Uterine smooth muscle cell (primary cell): ENCODE results near the gene PGAP3. TPM values are rescaled to one million over a fixed set of nuclear protein-coding genes. Genes with fewer than 3 reads are reported as not detected.

Experiments used
- total RNA-seq: library from RNA; depleted of rRNA; stranded (reverse); fragments of >200 nt; gene quantifications from 2 replicates; pipeline ENCODE4 v1.2.3, GENCODE V29; 2014

PGAP3 gene
- total RNA-seq, result 5.9 and 10.0 TPM in 2 replicates

GRCh38 chr17:39687546-39688474, at the start of gene PGAP3:
TSS of gene PGAP3 (minus strand) at chr17:39688057. CDS start at chr17:39688014, 43 bp downstream.

DNA sequence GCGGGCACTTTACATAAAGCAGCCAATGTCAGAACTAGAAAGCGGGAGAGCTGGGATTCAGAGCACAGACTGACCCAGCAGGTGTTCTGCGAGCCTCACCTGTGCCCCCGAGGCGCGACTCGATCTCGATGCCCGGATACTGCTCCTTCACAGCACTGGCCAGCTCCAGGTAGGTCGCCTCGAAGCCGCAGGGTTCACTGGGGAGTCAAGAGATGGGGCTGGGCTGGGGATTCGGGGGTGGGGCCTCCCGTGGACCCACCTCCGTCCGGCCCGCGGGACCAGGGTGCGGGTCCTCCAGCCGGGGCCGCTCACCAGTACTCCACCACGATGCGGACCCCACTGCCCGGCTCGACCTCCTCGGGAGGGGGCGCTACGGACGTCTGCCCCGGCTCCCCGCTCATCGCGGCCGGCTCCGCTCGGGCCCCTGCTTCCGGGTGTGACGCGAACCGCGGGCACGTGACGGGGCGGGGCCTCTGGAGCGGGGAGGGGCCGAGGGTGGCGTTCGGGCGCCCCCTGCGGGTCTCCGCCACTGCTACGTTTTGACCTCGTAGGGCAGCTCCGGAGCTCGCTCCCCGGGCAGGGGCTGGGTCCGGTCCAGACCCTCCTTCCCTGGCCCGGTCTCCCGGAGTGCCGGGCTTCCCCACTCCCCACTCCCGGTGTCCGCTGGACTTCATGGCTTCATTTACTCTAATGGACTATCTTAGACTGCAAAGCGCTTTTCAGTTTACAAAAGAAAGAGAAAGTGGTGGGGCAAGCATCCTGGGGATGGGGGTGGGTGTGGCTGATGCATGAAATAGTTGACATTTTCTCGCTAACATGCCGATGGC, 42.5 kb upstream of the PGAP3 start, which contains the start of gene MIEN1:
Gene MIEN1 (minus strand): TSS at position 438 of the 827 bp plus-strand sequence. CDS start 37 bp downstream, at position 401.

GRCh38 chr17:39699818-39700147, 11.9 kb upstream of the PGAP3 start, which contains the start of gene ERBB2:
TSS of gene ERBB2 (plus strand) at chr17:39700064. CDS start at chr17:39700239, 175 bp downstream.

GRCh38 chr17:39667945-39668924, 19.6 kb downstream of the PGAP3 start, which contains the start of gene PNMT:
TSS of gene PNMT (plus strand) at chr17:39668453. CDS start at chr17:39668476, 23 bp downstream.

GRCh38 chr17:39664581-39665561, 23.0 kb downstream of the PGAP3 start, which contains the start of gene TCAP:
TSS of gene TCAP (plus strand) at chr17:39665349. CDS start at chr17:39665360, 11 bp downstream.

GRCh38 chr17:39636927-39637736, 50.7 kb downstream of the PGAP3 start, which contains the start of gene STARD3:
TSS of gene STARD3 (plus strand) at chr17:39637144. CDS start at chr17:39653532, 16,388 bp downstream.

DNA sequence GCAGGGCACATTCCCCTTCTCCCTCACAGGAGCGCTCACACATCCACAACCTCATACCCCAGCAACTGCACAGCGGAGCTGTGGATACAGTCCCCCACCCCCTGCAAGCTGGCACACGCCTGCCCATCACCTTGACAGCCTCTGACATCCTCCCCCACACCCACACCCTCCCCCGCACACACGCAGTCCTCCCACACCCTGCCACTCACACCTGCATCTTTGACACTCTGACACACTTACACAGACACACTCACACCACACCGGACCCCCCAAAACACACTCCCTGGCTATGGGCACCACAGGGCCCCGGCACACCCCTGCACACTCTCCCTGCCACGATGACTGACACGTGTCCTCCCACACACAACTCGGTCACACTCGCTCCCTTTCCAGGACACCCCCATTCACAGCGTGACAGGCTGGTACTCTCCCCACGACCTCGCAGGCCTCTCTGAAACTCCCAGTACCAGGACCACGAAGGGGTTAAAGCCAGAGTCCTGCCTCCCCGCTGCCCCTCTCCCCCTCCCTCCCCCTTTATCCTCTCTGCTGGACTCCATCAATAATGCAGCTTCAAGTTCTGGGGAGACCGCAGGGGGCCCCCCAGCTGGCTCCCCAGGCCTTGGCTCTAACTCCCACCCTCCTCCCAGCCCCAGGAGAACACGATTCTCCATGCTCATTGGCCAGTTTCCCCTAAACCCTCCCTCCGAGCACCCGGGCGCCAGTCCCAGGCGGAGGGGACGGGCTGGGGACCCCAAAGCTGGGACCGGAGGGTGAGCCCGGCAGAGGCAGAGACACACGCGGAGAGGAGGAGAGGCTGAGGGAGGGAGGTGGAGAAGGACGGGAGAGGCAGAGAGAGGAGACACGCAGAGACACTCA, 61.4 kb downstream of the PGAP3 start, which contains the start of gene PPP1R1B:
Gene PPP1R1B (plus strand): TSS at position 782 of the 876 bp plus-strand sequence. CDS start 441 bp downstream, outside the sequence.

Other genes starting within 250 kb of the PGAP3 start
- gene MED1, start 236.8 kb downstream of the PGAP3 start, total RNA-seq, result 20.5 and 22.7 TPM in 2 replicates
- gene CDK12, start 226.6 kb downstream of the PGAP3 start, total RNA-seq, result 27.5 and 29.7 TPM in 2 replicates
- not detected in 2 replicates for gene NEUROD2, start 80.1 kb downstream of the PGAP3 start, total RNA-seq
- not detected in 2 replicates for gene PPP1R1B, start 61.1 kb downstream of the PGAP3 start, total RNA-seq
- 21.6 and 26.7 TPM in 2 replicates for gene STARD3, start 50.9 kb downstream of the PGAP3 start, total RNA-seq
- 0.33 and 0.50 TPM in 2 replicates for gene TCAP, start 22.7 kb downstream of the PGAP3 start, total RNA-seq
- gene PNMT, start 19.6 kb downstream of the PGAP3 start, total RNA-seq, result 0.22 TPM in 1 of 2 replicates, not detected in the other
- gene ERBB2, start 12.0 kb upstream of the PGAP3 start, total RNA-seq, result 28.0 and 37.5 TPM in 2 replicates
- gene MIEN1, start 42.5 kb upstream of the PGAP3 start, total RNA-seq, result 16.8 and 18.1 TPM in 2 replicates
- 0.37 and 1.00 TPM in 2 replicates for gene GRB7, start 49.9 kb upstream of the PGAP3 start, total RNA-seq
- not detected in 2 replicates for gene IKZF3, start 176.3 kb upstream of the PGAP3 start, total RNA-seq
- gene ZPBP2, start 180.1 kb upstream of the PGAP3 start, total RNA-seq, result not detected in 2 replicates
- gene GSDMB, start 230.6 kb upstream of the PGAP3 start, total RNA-seq, result 4.1 and 8.4 TPM in 2 replicates
- 33.1 and 53.1 TPM in 2 replicates for gene ORMDL3, start 239.5 kb upstream of the PGAP3 start, total RNA-seq
- not detected in 2 replicates for gene LRRC3C, start 239.7 kb upstream of the PGAP3 start, total RNA-seq